Measurements from ENCODE around the gene PCGF3. TPM values are rescaled to one million over a fixed set of nuclear protein-coding genes. Genes with fewer than 3 reads are reported as not detected.

PCGF3 gene
- total RNA-seq, 1 experiment from 2014 or later = 66.3 TPM

GRCh38 chr4:747546-748170 is 42.0 kb downstream of the PCGF3 start:
- no peak overlapping the region for H3K4me3 ChIP-seq (replicated peaks in 1 of 2; ENCODE audit: low read depth in 1 of 2, low read length in 2 of 2)
- no peak for TF ChIP-seq POLR2A (IDR thresholded peaks at IDR 0.05; ENCODE audit: borderline replicate concordance, extremely low read depth, insufficient read depth, insufficient read length)
- no peak for TF ChIP-seq ATF3 (IDR thresholded peaks at IDR 0.05)
- TF ChIP-seq CEBPB (IDR thresholded peaks at IDR 0.05; ENCODE audit: low read depth) = no peak
- TF ChIP-seq TCF7L2 (IDR thresholded peaks at IDR 0.05; ENCODE audit: borderline replicate concordance, extremely low read depth, insufficient read depth, insufficient read length) = no peak
- no peak for TF ChIP-seq MAX (IDR thresholded peaks at IDR 0.05)
- no peak for TF ChIP-seq ZNF274 (IDR thresholded peaks at IDR 0.05; ENCODE audit: low read depth, low read length)
- TF ChIP-seq CBX3 (IDR thresholded peaks at IDR 0.05; ENCODE audit: low read depth) = no peak
- TF ChIP-seq POLR2AphosphoS5 (IDR thresholded peaks at IDR 0.05; ENCODE audit: low read depth, low read length) = no peak
- no peak for TF ChIP-seq REST (IDR thresholded peaks at IDR 0.05; ENCODE audit: low read depth)
- no peak for TF ChIP-seq JUND (IDR thresholded peaks at IDR 0.05)
- no peak for TF ChIP-seq FOSL1 (IDR thresholded peaks at IDR 0.05; ENCODE audit: low read depth)
- TF ChIP-seq ZFX (IDR thresholded peaks at IDR 0.05) = no peak
- no peak for TF ChIP-seq ZBTB33 (IDR thresholded peaks at IDR 0.05; ENCODE audit: extremely low read depth, insufficient replicate concordance, low read length)
- no peak for TF ChIP-seq SRF (IDR thresholded peaks at IDR 0.05; ENCODE audit: low read depth)
- no peak for TF ChIP-seq ELF1 (IDR thresholded peaks at IDR 0.05; ENCODE audit: borderline replicate concordance, low read depth)
- no peak for TF ChIP-seq EZH2phosphoT487 (IDR thresholded peaks at IDR 0.05; ENCODE audit: borderline replicate concordance)
- no peak for TF ChIP-seq SIN3A (IDR thresholded peaks at IDR 0.05; ENCODE audit: low read depth)
- no peak for TF ChIP-seq EZH2 (IDR thresholded peaks at IDR 0.05)
- no peak for TF ChIP-seq SP1 (IDR thresholded peaks at IDR 0.05; ENCODE audit: low read depth)
- TF ChIP-seq EGR1 (IDR thresholded peaks at IDR 0.05; ENCODE audit: low read depth) = no peak
- peaks cover 16% of the 10 kb centered on the region for H3K79me2 ChIP-seq (ENCODE audit: insufficient read depth, low read length)
- H3K9me3 ChIP-seq (ENCODE audit: control insufficient read depth in 1 of 2, insufficient read depth in 1 of 2, low read depth in 1 of 2, low read length in 2 of 2) = no peaks in the 10 kb centered on the region
- no peaks in the 10 kb centered on the region for H3K9me2 ChIP-seq (ENCODE audit: insufficient read depth)
- H3K27ac ChIP-seq (ENCODE audit: low read depth, low read length) = no peak overlapping the region
- peaks cover 0 to 7% of the 10 kb centered on the region in 2 experiments; a peak in 1 of 4 replicates for H3K4me1 ChIP-seq (ENCODE audit: control insufficient read depth in 1 of 2, insufficient read depth in 2 of 2, low read length in 2 of 2)
- no peak overlapping the region for H3K4me2 ChIP-seq (ENCODE audit: low read length)
- BruUV-seq (replicated peaks) = no TSS peak
- peaks cover 8 to 11% of the 10 kb centered on the region in 2 experiments; a peak in 2 of 4 replicates for H3K36me3 ChIP-seq (ENCODE audit: control insufficient read depth in 1 of 2, insufficient read depth in 2 of 2, low read length in 2 of 2)
- no peak overlapping the region for H2AFZ ChIP-seq (ENCODE audit: low read depth, low read length, poor library complexity, severe bottlenecking)
- no peaks in the 10 kb centered on the region for H3K27me3 ChIP-seq (ENCODE audit: insufficient read depth, low read length)
- H3K9ac ChIP-seq (ENCODE audit: low read length) = no peak overlapping the region
- no peaks in the 10 kb centered on the region for H4K20me1 ChIP-seq (ENCODE audit: insufficient read depth)
- DNase-seq (ENCODE audit: low read depth, low spot score) = no peak
- intact Hi-C loops (cut with micrococcal nuclease) = no loop called here
- RAD21 ChIA-PET (ENCODE audit: low non-redundant PET in 1 of 2, low total read pairs in 2 of 2, uncharacterized antibody in 2 of 2, unreplicated experiment in 2 of 2) = no interaction called here
- CTCF ChIA-PET = no interaction called here
- ATAC-seq = no peak
- POLR2A ChIA-PET = no interaction called here
